Stomach (tissue), 9 donors: ENCODE data around the gene NCKAP5L. TPM values are rescaled to one million over a fixed set of nuclear protein-coding genes. Genes with fewer than 3 reads are reported as not detected.
"Not testable (repeated sequence)": the region's sequence is repeated elsewhere in the genome, so short reads cannot be mapped to it uniquely, and the experiment has no call there.

Experiments used
- DNase-seq, 2 donors: peaks; one replicate each; pipeline versions ENCODE4 v3.0.0 to v3.0.0-alpha.2; 2013 to 2019
- H3K27ac ChIP-seq, 5 donors: fragments of 200-600 bp in 4 of 5; sonication (generic) in 4 of 5; one replicate each; pipeline ENCODE4 v1.5.1; 2013 to 2019; ENCODE audit warnings: mild to moderate bottlenecking in 1 of 5, moderate library complexity in 1 of 5
- H3K27me3 ChIP-seq, 3 donors: fragments of 200-600 bp; sonication (generic); one replicate each; pipeline ENCODE4 v1.5.1; 2017 to 2019; ENCODE audit warnings: mixed run types in 1 of 3
- H3K36me3 ChIP-seq, 4 donors: fragments of 200-600 bp; sonication (generic); 1 replicate in 3 of 4; 2 replicates in 1 of 4; pipeline ENCODE4 v1.5.1; 2016 to 2019
- H3K4me1 ChIP-seq, 4 donors: fragments of 200-600 bp; sonication (generic); one replicate each; pipeline ENCODE4 v1.5.1; 2016 to 2019
- H3K4me3 ChIP-seq, 4 donors: fragments of 200-600 bp; sonication (generic) in 3 of 4; one replicate each; pipeline ENCODE4 v1.5.1; 2016 to 2019; ENCODE audit warnings: mild to moderate bottlenecking in 1 of 4
- H3K9me3 ChIP-seq, 4 donors: fragments of 200-600 bp; sonication (generic); one replicate each; pipeline ENCODE4 v1.5.1; 2016 to 2019
- CTCF ChIP-seq, 7 experiments: fragments of 450-650 bp in 4 of 7; fragments of 200-600 bp in 3 of 7; sonication (generic) in 3 of 7; IDR thresholded peaks; one replicate each; pipeline ENCODE4 v1.5.1; 2016 to 2019; ENCODE audit warnings: antibody characterized with exemption in 7 of 7, control low read depth in 2 of 7, mild to moderate bottlenecking in 1 of 7
- EP300 ChIP-seq: sonication (generic); formaldehyde crosslinking; IDR thresholded peaks from one replicate; pipeline ENCODE4 v1.6.1; 2017; ENCODE audit warnings: antibody characterized with exemption
- POLR2A ChIP-seq, 4 donors: fragments of 450-650 bp; IDR thresholded peaks; one replicate each; pipeline ENCODE4 v1.6.1; 2016; ENCODE audit warnings: antibody characterized with exemption in 4 of 4, control low read depth in 2 of 4, mild to moderate bottlenecking in 1 of 4, moderate library complexity in 1 of 4
- POLR2AphosphoS5 ChIP-seq, 3 donors: sonication (generic); formaldehyde crosslinking; IDR thresholded peaks; one replicate each; pipeline ENCODE4 v1.6.1; 2016; ENCODE audit warnings: antibody characterized with exemption in 3 of 3
- WGBS, 5 donors: extraction: QIAGEN DNeasy Blood & Tissue Kit in 3 of 5; methylation state at CpG; one replicate each; pipeline versions ENCODE4 v1.1.5 to v1.1.7; 2013 to 2018; 5-methylcytosine and 5-hydroxymethylcytosine counted together
- intact Hi-C: fragments of 100-400 bp; cut with DNase I; formaldehyde crosslinking; loops from one replicate; pipeline ENCODE4 v1.15.1; 2023; ENCODE audit warnings: low total_unique reads
- polyA plus RNA-seq, 3 donors: library from polyadenylated mRNA; stranded (reverse); fragments of 200-250 nt; gene quantifications; one replicate each; pipeline ENCODE4 v1.2.3, GENCODE V29; 2013
- total RNA-seq, 5 donors: library from RNA; depleted of rRNA; stranded (reverse); fragments of >200 nt; gene quantifications; one replicate each; pipeline versions ENCODE4 v1.1.0 to v1.2.3, GENCODE V29; 2014 to 2016
- donor health status: healthy with polysubstance abuse.
- donor health status: Bipolar disorder and iron deficiency.
- donor health status: healthy.

The NCKAP5L gene
- total and polyA plus RNA-seq, 8 donors, result 3.5 to 16.5 (median 7.0) TPM

- Histone ChIP-seq H3K4me3 (no peak overlapping the region), H3K27ac (no peak overlapping the region), H3K36me3 (no peaks in the 10 kb centered on the region), H3K9me3 (no peaks in the 10 kb centered on the region), H3K27me3 (no peaks in the 10 kb centered on the region), H3K4me1 (peaks cover 21 to 24% (median 22%) of the 10 kb centered on the region in 4 donors)
- no peak for TF ChIP-seq POLR2AphosphoS5 (IDR thresholded peaks at IDR 0.05)
- TF ChIP-seq POLR2A (IDR thresholded peaks at IDR 0.05), result no peak
- no peak for TF ChIP-seq EP300
- intact Hi-C loops, result no loop called here
- WGBS, 5 donors, result 70 to 81% (median 76%) methylated on average over 6 of the region's 6 CpGs
- DNase-seq, result no peak
These were observed 44.6 kb upstream of the NCKAP5L start for GRCh38 chr12:49872781-49873181.

GRCh38 chr12:49872381-49872780 is 44.2 kb upstream of the NCKAP5L start:
- Histone ChIP-seq H3K27me3 (no peaks in the 10 kb centered on the region), H3K27ac (no peak overlapping the region), H3K36me3 (no peaks in the 10 kb centered on the region), H3K9me3 (no peaks in the 10 kb centered on the region), H3K4me1 (peaks cover 25 to 28% (median 26%) of the 10 kb centered on the region in 4 donors), H3K4me3 (no peak overlapping the region)
- TF ChIP-seq EP300 (no peak), POLR2A (IDR thresholded peaks at IDR 0.05) (no peak), POLR2AphosphoS5 (IDR thresholded peaks at IDR 0.05) (no peak), CTCF (IDR thresholded peaks at IDR 0.05) (no peak)
- no peak for DNase-seq
- intact Hi-C loops, result no loop called here
- 90 to 97% (median 94%) methylated on average over 5 of the region's 5 CpGs for WGBS, 5 donors

- H3K27ac ChIP-seq, H3K27me3 ChIP-seq, H3K4me3 ChIP-seq, H3K9me3 ChIP-seq, DNase-seq, H3K36me3 ChIP-seq, intact Hi-C loops: not testable (repeated sequence)
- WGBS, 5 donors, result 95 to 96% (median 95%) methylated on average over 8 of the region's 8 CpGs
- peaks cover 28 to 34% (median 29%) of the 10 kb centered on the region in 4 donors for H3K4me1 ChIP-seq
These were observed 43.6 kb upstream of the NCKAP5L start for GRCh38 chr12:49871811-49872251.

- Histone ChIP-seq H3K36me3 (no peaks in the 10 kb centered on the region), H3K4me3 (no peak overlapping the region), H3K27ac (no peak overlapping the region), H3K27me3 (peaks cover 0 to under 1% (median 0%) of the 10 kb centered on the region in 3 donors), H3K4me1 (peaks cover 28 to 35% (median 29%) of the 10 kb centered on the region in 4 donors), H3K9me3 (no peaks in the 10 kb centered on the region)
- WGBS, 5 donors, result 38 to 75% (median 56%) methylated on average over 2 to 4 of the region's 4 CpGs
- intact Hi-C loops, result no loop called here
- no peak for DNase-seq
- TF ChIP-seq CTCF (IDR thresholded peaks at IDR 0.05) (no peak), POLR2A (IDR thresholded peaks at IDR 0.05) (no peak), EP300 (no peak), POLR2AphosphoS5 (IDR thresholded peaks at IDR 0.05) (no peak)
These were observed 43.0 kb upstream of the NCKAP5L start for GRCh38 chr12:49871263-49871561.

GRCh38 chr12:49870501-49871262 is 42.5 kb upstream of the NCKAP5L start:
- Histone ChIP-seq H3K4me1 (peaks cover 28 to 35% (median 29%) of the 10 kb centered on the region in 4 donors), H3K27ac (peak overlapping the region in 1 of 5 donors; percentile 76), H3K4me3 (no peak overlapping the region), H3K9me3 (no peaks in the 10 kb centered on the region), H3K27me3 (peaks cover 0 to 5% (median 0%) of the 10 kb centered on the region in 3 donors), H3K36me3 (no peaks in the 10 kb centered on the region)
- intact Hi-C loops, result no loop called here
- TF ChIP-seq POLR2A (IDR thresholded peaks at IDR 0.05) (no peak), CTCF (IDR thresholded peaks at IDR 0.05) (no peak), EP300 (no peak), POLR2AphosphoS5 (IDR thresholded peaks at IDR 0.05) (no peak)
- WGBS, 5 donors, result 74 to 90% (median 85%) methylated on average over 9 to 11 of the region's 11 CpGs
- DNase-seq, result no peak
